GM23248 (cell line): ENCODE results near the gene PLPP2. TPM values are rescaled to one million over a fixed set of nuclear protein-coding genes. Genes with fewer than 3 reads are reported as not detected.
A peak's percentile ranks its signal among the peaks of the same experiment; 100 is the strongest.

ENCODE experiments used
- DNase-seq: peaks from one replicate; pipeline ENCODE4 v3.0.0-alpha.2; 2015
- H2AFZ ChIP-seq: fragments of 200-600 bp; sonication (generic); 2 replicates; pipeline ENCODE4 v1.6.1; 2016; ENCODE audit warnings: antibody characterized with exemption
- H3F3A ChIP-seq: fragments of 200-600 bp; sonication (generic); 2 replicates; pipeline ENCODE4 v1.6.1; 2016; ENCODE audit warnings: mild to moderate bottlenecking, antibody characterized with exemption, mixed run types; ENCODE audit not compliant: insufficient read depth
- H3K27ac ChIP-seq: fragments of 200-600 bp; sonication (generic); 2 replicates; pipeline ENCODE4 v1.5.1; 2016; ENCODE audit warnings: mild to moderate bottlenecking
- H3K27me3 ChIP-seq: fragments of 200-600 bp; sonication (generic); replicated peaks from 2 replicates; pipeline ENCODE4 v1.6.1; 2016; ENCODE audit warnings: mild to moderate bottlenecking; ENCODE audit not compliant: insufficient read depth
- H3K36me3 ChIP-seq: fragments of 200-600 bp; sonication (generic); 2 replicates; pipeline ENCODE4 v1.6.1; 2016; ENCODE audit warnings: low read depth, mild to moderate bottlenecking
- H3K4me1 ChIP-seq: fragments of 200-600 bp; sonication (generic); 2 replicates; pipeline ENCODE4 v1.6.1; 2016; ENCODE audit warnings: mild to moderate bottlenecking; ENCODE audit not compliant: insufficient read depth
- H3K4me2 ChIP-seq: fragments of 200-600 bp; sonication (generic); one replicate; pipeline ENCODE4 v1.6.1; 2016; ENCODE audit warnings: mild to moderate bottlenecking; ENCODE audit not compliant: unreplicated experiment
- H3K4me3 ChIP-seq: fragments of 200-600 bp; sonication (generic); 2 replicates; pipeline ENCODE4 v1.5.1; 2016; ENCODE audit warnings: mild to moderate bottlenecking
- H3K79me2 ChIP-seq: fragments of 200-600 bp; sonication (generic); 2 replicates; pipeline ENCODE4 v1.6.1; 2016; ENCODE audit warnings: mild to moderate bottlenecking; ENCODE audit not compliant: insufficient read depth
- H3K9ac ChIP-seq: fragments of 200-600 bp; sonication (generic); 2 replicates; pipeline ENCODE4 v1.6.1; 2016; ENCODE audit warnings: mild to moderate bottlenecking
- H3K9me2 ChIP-seq: fragments of 200-600 bp; sonication (generic); 2 replicates; pipeline ENCODE4 v1.6.1; 2016; ENCODE audit warnings: mixed run types, mild to moderate bottlenecking, moderate library complexity; ENCODE audit not compliant: insufficient read depth
- H3K9me3 ChIP-seq: fragments of 200-600 bp; sonication (generic); one replicate; pipeline ENCODE4 v1.6.1; 2017; ENCODE audit warnings: low read depth
- H4K20me1 ChIP-seq: fragments of 200-600 bp; sonication (generic); 2 replicates; pipeline ENCODE4 v1.6.0; 2016; ENCODE audit not compliant: insufficient read depth
- EZH2 ChIP-seq: fragments of 200-600 bp; sonication (generic); IDR thresholded peaks from 2 replicates; pipeline ENCODE4 v1.6.1; 2018; ENCODE audit warnings: antibody characterized with exemption, mild to moderate bottlenecking; ENCODE audit not compliant: insufficient read depth, poor library complexity, severe bottlenecking
- EZH2phosphoT487 ChIP-seq: fragments of 200-600 bp; sonication (generic); IDR thresholded peaks from 2 replicates; pipeline ENCODE4 v1.6.1; 2018; ENCODE audit warnings: antibody characterized with exemption, moderate library complexity, mild to moderate bottlenecking, low read depth; ENCODE audit not compliant: insufficient read depth
- WGBS, 2 experiments: methylation state at CpG; one replicate each; pipeline ENCODE4 v1.1.6; 2015 to 2017; ENCODE audit warnings: low lambda C conversion rate in 2 of 2, low coverage in 1 of 2; ENCODE audit errors: missing lambda C conversion rate in 2 of 2; 5-methylcytosine and 5-hydroxymethylcytosine counted together
- in situ Hi-C: fragments of 300-500 bp; cut with MboI; formaldehyde crosslinking; loops from 2 replicates; pipeline ENCODE4 v1.15.0; 2020
- polyA plus RNA-seq: library from polyadenylated mRNA; unstranded; fragments of >200 nt; fragmentation: Nextera tagmentation; extraction: Ambion mirVana; gene quantifications from 2 replicates; pipeline ENCODE4 v1.2.1, GENCODE V29; 2016
- total RNA-seq: library from RNA; depleted of rRNA; stranded (reverse); fragments of >200 nt; shearing (Covaris generic); gene quantifications from 2 replicates; pipeline ENCODE4 v1.2.3, GENCODE V29; 2014; rRNA removed

The PLPP2 gene
- total RNA-seq (1.4 and 4.3 TPM in 2 replicates), polyA plus RNA-seq (1.2 and 1.3 TPM in 2 replicates)

- peak; percentile 27 for DNase-seq
- H3K9me2 ChIP-seq: no peaks in the 10 kb centered on the region
- peaks cover 6% of the 10 kb centered on the region; the same call in 1 of the 2 replicates for H3F3A ChIP-seq
- no peaks in the 10 kb centered on the region for H3K79me2 ChIP-seq
- no peaks in the 10 kb centered on the region; the same call in 1 of the 2 replicates for H3K4me1 ChIP-seq
- H4K20me1 ChIP-seq: no peaks in the 10 kb centered on the region
- in situ Hi-C loops: no loop called here
- H3K4me3 ChIP-seq: peak within 1 kb of the TSS; percentile 53
- WGBS, 2 experiments: 6 to 8% methylated on average over 32 to 35 of the region's 60 CpGs
- TF ChIP-seq EZH2 (no peak), EZH2phosphoT487 (no peak)
- peak within 1 kb of the TSS; percentile 51 for H3K9ac ChIP-seq
- H3K9me3 ChIP-seq: no peaks in the 10 kb centered on the region
- H3K27ac ChIP-seq: no peak within 1 kb of the TSS
- peak within 1 kb of the TSS; percentile 34 for H3K4me2 ChIP-seq
- H2AFZ ChIP-seq: peak within 1 kb of the TSS; percentile 53; the same call in 1 of the 2 replicates
- H3K27me3 ChIP-seq: peaks cover 17% of the 10 kb centered on the region; the same call in 1 of the 2 replicates
- no peaks in the 10 kb centered on the region for H3K36me3 ChIP-seq
Observed at GRCh38 chr19:291006-291521, at the start of gene PLPP2. PLPP2 (minus strand) TSS chr19:291403; CDS start chr19:291336, 67 bp downstream.

DNA sequence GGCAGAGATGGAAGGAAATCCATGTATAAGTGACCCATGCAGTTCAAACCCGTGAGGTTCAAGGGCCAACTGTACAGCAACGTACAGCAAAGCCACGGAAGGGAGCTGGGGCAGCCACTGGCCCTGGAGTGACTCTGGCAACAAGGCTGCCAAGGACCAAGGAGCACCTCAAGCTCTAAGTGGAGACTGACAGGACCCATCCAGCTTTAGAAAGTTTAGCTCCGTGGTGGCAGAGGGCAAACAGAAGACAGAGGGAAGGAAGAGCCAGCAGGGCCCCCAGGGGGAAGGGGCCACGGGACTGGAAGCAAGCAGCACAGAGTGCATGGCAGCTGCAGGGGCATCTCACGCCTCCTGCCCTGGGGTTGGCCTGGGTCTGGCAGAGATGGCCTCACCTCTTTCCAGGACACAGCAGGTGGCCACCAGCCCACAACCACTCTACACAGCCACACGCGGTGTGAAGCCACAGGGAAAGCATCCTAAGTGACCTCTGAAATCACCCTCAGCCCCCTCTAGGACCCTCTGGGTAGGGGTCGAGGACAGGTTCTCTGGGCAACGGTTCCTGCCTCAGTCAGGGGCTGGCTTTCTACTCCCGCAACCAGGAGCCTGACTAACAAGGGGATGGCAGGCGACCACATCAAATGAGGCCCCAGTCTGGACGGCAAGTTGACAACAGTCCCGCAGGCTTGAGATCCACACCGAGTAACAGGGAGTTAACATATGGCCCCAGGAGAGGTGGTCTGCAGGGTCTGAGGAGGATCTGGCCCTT is 49.6 kb upstream of the PLPP2 start:
- 85 to 88% methylated on average over 15 of the region's 15 CpGs for WGBS, 2 experiments
- Histone ChIP-seq H3K27ac (no peak overlapping the region), H4K20me1 (peaks cover 15% of the 10 kb centered on the region; the same call in 1 of the 2 replicates)

GRCh38 chr19:339262-339887 is 48.2 kb upstream of the PLPP2 start:
- WGBS, 2 experiments: 89 to 90% methylated on average over 10 of the region's 10 CpGs
- in situ Hi-C loops: no loop called here

More for the DNA sequence above, 49.6 kb upstream of the PLPP2 start:
- Histone ChIP-seq H3K4me3 (no peak overlapping the region), H3K9me2 (no peaks in the 10 kb centered on the region), H3K4me2 (no peak overlapping the region), H3K9ac (no peak overlapping the region), H3K36me3 (no peaks in the 10 kb centered on the region), H3F3A (peaks cover 14% of the 10 kb centered on the region; the same call in 1 of the 2 replicates), H3K9me3 (no peaks in the 10 kb centered on the region), H3K27me3 (no peaks in the 10 kb centered on the region), H3K4me1 (peaks cover 19% of the 10 kb centered on the region), H2AFZ (no peak overlapping the region), H3K79me2 (peaks cover 83% of the 10 kb centered on the region)
- no peak for TF ChIP-seq EZH2phosphoT487
- TF ChIP-seq EZH2: no peak
- no peak for DNase-seq
- in situ Hi-C loops: no loop called here

DNA sequence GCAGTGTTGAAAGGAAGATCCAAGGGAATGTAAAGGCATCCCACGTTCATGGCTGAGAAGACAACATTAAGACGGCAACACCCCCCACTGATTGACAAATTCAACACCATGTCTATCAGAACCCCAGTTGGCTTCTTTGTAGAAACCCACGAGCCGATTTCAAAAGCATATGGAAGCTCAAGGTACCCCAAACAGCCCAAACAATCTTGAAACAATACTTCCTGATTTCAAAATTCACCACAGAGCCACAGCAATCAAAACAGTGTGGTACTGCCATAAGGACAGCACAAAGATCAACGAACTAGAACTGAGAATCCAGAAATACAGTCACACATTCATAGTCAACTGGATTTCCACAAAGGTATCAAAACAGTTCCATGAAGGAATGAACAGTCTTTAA is 47.2 kb upstream of the PLPP2 start:
- Histone ChIP-seq H3F3A (peaks cover 5% of the 10 kb centered on the region; the same call in 1 of the 2 replicates), H3K9me2 (no peaks in the 10 kb centered on the region), H3K9me3 (no peaks in the 10 kb centered on the region), H3K4me2 (no peak overlapping the region), H3K27ac (no peak overlapping the region), H3K79me2 (peaks cover 98% of the 10 kb centered on the region), H4K20me1 (peaks cover 15% of the 10 kb centered on the region; the same call in 1 of the 2 replicates), H3K27me3 (no peaks in the 10 kb centered on the region), H2AFZ (no peak overlapping the region), H3K4me1 (peaks cover 19% of the 10 kb centered on the region), H3K4me3 (no peak overlapping the region), H3K9ac (no peak overlapping the region), H3K36me3 (no peaks in the 10 kb centered on the region)
- TF ChIP-seq EZH2 (no peak), EZH2phosphoT487 (no peak)
- in situ Hi-C loops: no loop called here
- no peak for DNase-seq
- WGBS, 2 experiments: 98% methylated on average over 5 of the region's 5 CpGs

More at GRCh38 chr19:339262-339887, 48.2 kb upstream of the PLPP2 start:
- TF ChIP-seq EZH2: no peak
- TF ChIP-seq EZH2phosphoT487: no peak
- DNase-seq: peak; percentile 23
- no peak overlapping the region for H2AFZ ChIP-seq
- H3K79me2 ChIP-seq: peaks cover 97% of the 10 kb centered on the region
- H3K27ac ChIP-seq: no peak overlapping the region
- H3F3A ChIP-seq: peaks cover 5% of the 10 kb centered on the region; the same call in 1 of the 2 replicates
- H3K27me3 ChIP-seq: no peaks in the 10 kb centered on the region
- H3K4me1 ChIP-seq: peaks cover 19% of the 10 kb centered on the region
- no peaks in the 10 kb centered on the region for H3K9me3 ChIP-seq
- H3K9me2 ChIP-seq: no peaks in the 10 kb centered on the region
- peaks cover 15% of the 10 kb centered on the region; the same call in 1 of the 2 replicates for H4K20me1 ChIP-seq
- H3K36me3 ChIP-seq: no peaks in the 10 kb centered on the region
- no peak overlapping the region for H3K4me2 ChIP-seq
- no peak overlapping the region for H3K9ac ChIP-seq
- H3K4me3 ChIP-seq: no peak overlapping the region
